OCI-LY3 (cell line): ENCODE data around the gene RNF220.

Source experiments
- EZH2phosphoT487 ChIP-seq: fragments of 200-600 bp; shearing (Covaris generic); IDR thresholded peaks from 2 replicates; pipeline ENCODE4 v1.6.1; 2018; ENCODE audit warnings: antibody characterized with exemption, mixed run types, low read depth
- TF ChIP-seq, protein P1 (sequence below): fragments of 200-600, 300-600 bp; sonication (generic); IDR thresholded peaks from 2 replicates; pipeline ENCODE4 v1.5.1; 2014; ENCODE audit warnings: antibody characterized with exemption, low read length, low read depth

GRCh38 chr1:44681905-44682882 is 277.1 kb downstream of the RNF220 start:
- TF ChIP-seq, protein P1, sequence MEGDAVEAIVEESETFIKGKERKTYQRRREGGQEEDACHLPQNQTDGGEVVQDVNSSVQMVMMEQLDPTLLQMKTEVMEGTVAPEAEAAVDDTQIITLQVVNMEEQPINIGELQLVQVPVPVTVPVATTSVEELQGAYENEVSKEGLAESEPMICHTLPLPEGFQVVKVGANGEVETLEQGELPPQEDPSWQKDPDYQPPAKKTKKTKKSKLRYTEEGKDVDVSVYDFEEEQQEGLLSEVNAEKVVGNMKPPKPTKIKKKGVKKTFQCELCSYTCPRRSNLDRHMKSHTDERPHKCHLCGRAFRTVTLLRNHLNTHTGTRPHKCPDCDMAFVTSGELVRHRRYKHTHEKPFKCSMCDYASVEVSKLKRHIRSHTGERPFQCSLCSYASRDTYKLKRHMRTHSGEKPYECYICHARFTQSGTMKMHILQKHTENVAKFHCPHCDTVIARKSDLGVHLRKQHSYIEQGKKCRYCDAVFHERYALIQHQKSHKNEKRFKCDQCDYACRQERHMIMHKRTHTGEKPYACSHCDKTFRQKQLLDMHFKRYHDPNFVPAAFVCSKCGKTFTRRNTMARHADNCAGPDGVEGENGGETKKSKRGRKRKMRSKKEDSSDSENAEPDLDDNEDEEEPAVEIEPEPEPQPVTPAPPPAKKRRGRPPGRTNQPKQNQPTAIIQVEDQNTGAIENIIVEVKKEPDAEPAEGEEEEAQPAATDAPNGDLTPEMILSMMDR = no peak
- no peak for TF ChIP-seq EZH2phosphoT487
